Muscle layer of duodenum (tissue), 2 donors: Measurements from ENCODE around the gene PCK2.
A peak's percentile ranks its signal among the peaks of the same experiment; 100 is the strongest.

Source experiments
- H3K27ac ChIP-seq: one replicate; pipeline ENCODE4 v1.7.0; 2013; ENCODE audit warnings: mild to moderate bottlenecking, low read length
- H3K27me3 ChIP-seq: one replicate; pipeline ENCODE4 v1.7.0; 2013; ENCODE audit warnings: low read depth, mild to moderate bottlenecking, control low read depth, low read length
- H3K36me3 ChIP-seq, 2 donors: one replicate each; pipeline ENCODE4 v1.7.0; 2013; ENCODE audit warnings: low read length in 2 of 2, control low read depth in 1 of 2, mild to moderate bottlenecking in 1 of 2; ENCODE audit not compliant: insufficient read depth in 2 of 2, control insufficient read depth in 1 of 2
- H3K4me1 ChIP-seq, 2 donors: one replicate each; pipeline ENCODE4 v1.7.0; 2013; ENCODE audit warnings: low read length in 2 of 2, mild to moderate bottlenecking in 2 of 2, control low read depth in 1 of 2, moderate library complexity in 1 of 2; ENCODE audit not compliant: insufficient read depth in 2 of 2, control insufficient read depth in 1 of 2
- H3K4me3 ChIP-seq, 2 donors: one replicate each; pipeline ENCODE4 v1.7.0; 2013; ENCODE audit warnings: low read length in 2 of 2, low read depth in 1 of 2, mild to moderate bottlenecking in 1 of 2
- H3K9me3 ChIP-seq, 2 donors: one replicate each; pipeline ENCODE4 v1.7.0; 2013; ENCODE audit warnings: low read length in 2 of 2, control low read depth in 1 of 2, mild to moderate bottlenecking in 1 of 2; ENCODE audit not compliant: control insufficient read depth in 1 of 2
- donor health status: healthy.

Gene PCK2

DNA sequence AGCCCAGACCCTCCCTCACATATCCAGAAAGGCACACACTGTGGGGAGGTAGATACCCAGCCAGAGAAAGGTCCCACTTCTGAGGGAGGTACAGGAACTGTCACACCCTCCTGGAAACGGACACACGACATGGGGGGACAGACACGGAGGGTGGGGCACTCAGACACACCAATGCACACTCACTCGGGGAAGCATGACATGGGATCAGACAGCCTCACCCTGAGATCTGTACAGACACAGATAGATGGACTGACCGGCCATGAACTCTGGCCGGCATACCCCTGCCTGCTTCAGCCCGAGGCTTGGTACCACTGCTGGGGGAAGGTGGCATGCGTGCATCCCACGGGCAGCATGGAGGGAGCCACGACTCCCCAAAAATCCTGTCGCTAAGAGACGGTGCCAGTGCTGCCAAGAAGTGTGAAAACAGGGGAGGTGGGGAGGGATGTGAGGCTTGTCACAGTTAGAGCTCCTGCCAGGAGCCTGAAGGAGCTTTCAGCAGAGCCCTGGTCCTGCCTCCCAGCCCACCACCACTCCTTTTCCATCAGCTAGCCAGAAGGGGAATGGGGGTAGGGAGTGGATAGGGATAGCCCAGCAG is 22.2 kb upstream of the PCK2 start:
- Histone ChIP-seq H3K4me1 (peaks cover 0 to 7% of the 10 kb centered on the region in 2 donors), H3K27ac (no peak overlapping the region), H3K27me3 (no peaks in the 10 kb centered on the region)

DNA sequence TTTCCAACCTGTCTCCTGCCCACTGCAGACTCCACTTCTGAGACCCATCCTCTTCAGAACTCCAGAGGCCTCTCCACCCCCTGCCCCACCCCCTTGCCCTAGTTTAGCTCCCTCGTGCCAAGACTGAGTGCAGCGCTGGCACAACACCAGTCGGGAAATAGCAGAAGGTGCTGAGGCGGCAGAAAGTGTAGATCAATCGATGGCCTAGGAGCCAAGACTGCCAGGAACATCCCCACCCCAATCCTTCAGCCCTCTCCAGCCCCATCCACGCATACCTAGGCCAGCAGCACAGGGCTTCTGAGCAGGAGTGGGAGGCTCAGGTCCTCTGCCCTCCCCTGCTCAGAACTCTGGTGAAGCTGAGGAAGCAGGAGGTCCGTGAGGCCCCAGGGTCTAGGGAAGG is 21.7 kb upstream of the PCK2 start:
- H3K36me3 ChIP-seq = no peaks in the 10 kb centered on the region
- no peaks in the 10 kb centered on the region for H3K27me3 ChIP-seq
- peaks cover 0 to 7% of the 10 kb centered on the region in 2 donors for H3K4me1 ChIP-seq
- H3K4me3 ChIP-seq = no peak overlapping the region
- no peak overlapping the region for H3K27ac ChIP-seq
- no peaks in the 10 kb centered on the region for H3K9me3 ChIP-seq

More for the DNA sequence above, 22.2 kb upstream of the PCK2 start:
- H3K4me3 ChIP-seq = no peak overlapping the region
- no peaks in the 10 kb centered on the region for H3K9me3 ChIP-seq
- H3K36me3 ChIP-seq = no peaks in the 10 kb centered on the region

DNA sequence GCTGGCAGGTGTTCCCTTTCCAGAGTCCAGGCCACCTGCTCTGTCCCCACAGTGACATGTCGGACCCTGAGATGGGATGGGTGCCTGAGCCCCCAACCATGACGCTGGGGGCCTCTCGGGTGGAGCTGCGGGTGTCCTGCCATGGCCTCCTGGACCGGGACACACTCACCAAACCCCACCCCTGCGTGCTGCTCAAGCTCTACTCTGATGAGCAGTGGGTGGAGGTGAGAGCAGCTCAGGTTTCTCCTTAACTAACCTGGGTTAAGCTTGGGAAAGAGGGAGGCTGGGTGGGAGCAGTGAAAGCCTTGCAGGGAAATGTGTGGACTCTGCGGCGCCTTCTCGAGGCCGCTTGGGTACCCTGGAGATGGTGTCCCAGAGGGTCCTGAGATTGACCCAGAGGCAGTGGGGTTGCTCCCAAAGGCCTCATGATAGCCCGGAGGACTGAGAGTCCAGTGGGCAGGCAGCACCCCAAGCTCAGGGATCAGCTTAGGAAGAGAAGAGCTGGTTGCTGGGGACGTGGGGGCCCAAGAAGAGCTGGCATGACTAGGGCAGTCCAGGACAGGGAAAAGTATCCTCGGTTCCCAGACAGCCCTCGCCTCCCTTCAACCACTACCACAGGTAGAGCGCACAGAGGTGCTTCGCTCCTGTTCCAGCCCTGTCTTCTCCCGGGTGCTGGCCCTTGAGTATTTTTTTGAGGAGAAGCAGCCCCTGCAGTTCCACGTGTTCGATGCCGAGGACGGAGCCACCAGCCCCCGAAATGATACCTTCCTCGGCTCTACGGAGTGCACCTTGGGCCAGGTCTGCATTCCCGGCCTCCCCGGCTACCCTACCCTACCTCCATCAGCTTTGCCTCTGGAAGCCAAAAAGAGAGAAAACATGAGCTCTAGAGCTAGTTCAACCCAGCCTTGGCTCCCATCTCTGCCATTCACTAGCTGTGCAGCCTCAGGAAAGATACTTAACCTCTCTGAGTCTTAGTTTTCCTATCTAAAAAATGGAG is 20.9 kb upstream of the PCK2 start:
- no peak overlapping the region for H3K4me3 ChIP-seq
- no peaks in the 10 kb centered on the region for H3K36me3 ChIP-seq
- no peak overlapping the region for H3K27ac ChIP-seq
- H3K27me3 ChIP-seq = no peaks in the 10 kb centered on the region
- peaks cover 0 to 7% of the 10 kb centered on the region in 2 donors for H3K4me1 ChIP-seq
- H3K9me3 ChIP-seq = no peaks in the 10 kb centered on the region

DNA sequence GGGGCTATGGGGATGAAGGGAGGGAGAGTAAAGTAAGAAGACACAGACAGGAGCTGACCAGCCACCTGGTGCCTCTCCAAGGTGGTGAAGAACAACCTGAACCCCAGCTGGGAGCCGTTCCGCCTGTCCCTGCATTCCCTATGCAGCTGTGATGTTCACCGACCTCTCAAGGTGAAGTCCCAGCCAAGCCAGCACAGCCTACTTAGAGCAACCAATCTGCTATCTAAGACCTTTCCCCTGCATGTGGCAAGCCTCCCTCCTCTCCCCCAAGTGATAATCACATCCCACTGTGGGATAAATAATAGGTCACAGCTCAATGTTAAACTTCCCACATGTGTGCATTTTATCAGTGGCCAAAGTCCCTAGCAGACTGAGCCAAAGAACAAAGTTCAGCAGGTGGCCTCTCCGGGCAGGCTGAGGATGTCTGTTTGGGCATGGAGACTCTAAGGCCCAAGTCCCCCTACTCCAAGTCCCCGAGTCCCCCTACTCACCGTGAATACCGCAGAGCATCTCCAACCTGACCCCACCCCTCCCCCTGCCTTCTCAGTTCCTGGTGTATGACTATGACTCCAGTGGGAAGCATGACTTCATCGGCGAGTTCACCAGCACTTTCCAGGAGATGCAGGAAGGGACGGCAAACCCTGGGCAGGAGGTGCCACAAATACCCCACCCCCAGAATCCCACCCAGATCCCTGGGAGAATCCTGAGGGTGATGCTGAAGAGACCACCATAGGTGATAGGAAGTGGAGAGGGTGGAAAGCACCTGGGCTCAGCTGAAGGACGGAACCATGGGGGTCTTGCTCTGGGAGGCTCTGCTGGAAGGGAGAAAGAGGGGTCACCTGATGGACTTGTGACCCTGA is 19.3 kb upstream of the PCK2 start:
- Histone ChIP-seq H3K36me3 (no peaks in the 10 kb centered on the region), H3K27me3 (no peaks in the 10 kb centered on the region), H3K9me3 (no peaks in the 10 kb centered on the region), H3K4me3 (no peak overlapping the region), H3K4me1 (peaks cover 0 to 7% of the 10 kb centered on the region in 2 donors), H3K27ac (peak overlapping the region; percentile 14)

DNA sequence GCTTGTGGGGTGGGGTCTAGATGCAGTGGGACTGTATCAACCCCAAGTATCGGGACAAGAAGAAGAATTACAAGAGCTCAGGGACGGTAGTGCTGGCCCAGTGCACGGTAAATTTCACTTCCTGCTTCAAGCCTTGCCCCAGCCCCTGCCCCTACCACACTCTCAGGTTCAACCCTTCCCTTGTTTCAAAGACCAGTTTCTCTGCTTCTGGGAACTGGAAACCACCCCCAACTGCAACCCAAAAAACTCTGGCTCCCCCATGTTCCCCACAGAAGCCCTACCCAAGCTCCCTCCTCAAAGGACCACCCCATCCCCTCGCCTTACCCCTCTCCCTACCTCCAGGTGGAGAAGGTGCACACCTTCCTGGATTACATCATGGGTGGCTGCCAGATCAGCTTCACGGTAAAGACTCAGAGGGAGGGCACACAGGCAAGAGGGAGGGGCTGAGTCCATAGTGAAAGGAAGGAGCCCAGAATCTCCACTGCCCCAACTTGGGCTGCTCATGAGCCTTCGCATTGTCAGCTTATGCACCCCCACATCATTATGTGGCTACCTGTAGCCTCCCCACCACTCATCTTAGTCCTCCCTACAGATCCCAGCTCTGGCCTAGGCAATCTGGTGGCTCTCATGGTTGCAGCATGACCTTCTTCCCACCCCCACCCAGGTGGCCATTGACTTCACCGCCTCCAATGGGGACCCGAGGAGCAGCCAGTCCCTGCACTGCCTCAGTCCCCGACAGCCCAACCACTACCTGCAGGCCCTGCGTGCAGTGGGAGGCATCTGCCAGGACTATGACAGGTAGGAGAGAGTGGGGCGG is 18.4 kb upstream of the PCK2 start:
- Histone ChIP-seq H3K36me3 (no peaks in the 10 kb centered on the region), H3K9me3 (no peaks in the 10 kb centered on the region), H3K4me1 (peaks cover 2 to 11% of the 10 kb centered on the region in 2 donors), H3K27me3 (no peaks in the 10 kb centered on the region), H3K4me3 (no peak overlapping the region), H3K27ac (no peak overlapping the region)

DNA sequence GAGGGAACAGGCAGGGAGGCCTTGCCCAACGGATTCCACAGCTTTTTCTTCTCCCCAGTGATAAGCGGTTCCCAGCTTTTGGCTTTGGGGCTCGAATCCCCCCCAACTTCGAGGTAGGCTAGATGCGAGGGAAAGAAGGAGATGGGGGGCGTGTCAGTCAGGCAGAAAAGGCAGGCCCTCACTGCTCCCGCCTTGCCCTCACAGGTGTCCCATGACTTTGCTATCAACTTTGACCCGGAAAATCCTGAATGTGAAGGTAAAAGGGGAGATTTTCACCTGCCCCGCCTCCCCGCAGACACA is 17.9 kb upstream of the PCK2 start:
- peaks cover 4 to 13% of the 10 kb centered on the region in 2 donors for H3K4me1 ChIP-seq
- H3K9me3 ChIP-seq = no peaks in the 10 kb centered on the region
- no peak overlapping the region for H3K27ac ChIP-seq
- no peaks in the 10 kb centered on the region for H3K36me3 ChIP-seq
- H3K4me3 ChIP-seq = no peak overlapping the region
- H3K27me3 ChIP-seq = no peaks in the 10 kb centered on the region

DNA sequence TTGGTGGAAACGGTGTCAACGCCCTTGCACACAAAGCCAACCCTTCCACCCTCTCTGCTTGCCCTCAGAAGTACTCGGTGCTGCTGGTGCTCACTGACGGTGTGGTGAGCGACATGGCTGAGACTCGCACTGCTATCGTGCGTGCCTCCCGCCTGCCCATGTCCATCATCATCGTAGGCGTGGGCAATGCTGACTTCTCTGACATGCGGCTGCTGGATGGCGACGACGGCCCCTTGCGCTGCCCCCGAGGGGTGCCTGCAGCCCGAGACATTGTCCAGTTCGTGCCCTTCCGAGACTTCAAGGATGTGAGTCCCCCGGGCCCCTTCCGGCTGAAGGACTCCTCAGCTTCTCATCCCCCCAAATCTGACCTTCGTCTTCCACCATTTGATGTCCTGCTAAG is 17.0 kb upstream of the PCK2 start:
- H3K27me3 ChIP-seq = no peaks in the 10 kb centered on the region
- no peaks in the 10 kb centered on the region for H3K36me3 ChIP-seq
- H3K4me3 ChIP-seq = no peak overlapping the region
- no peaks in the 10 kb centered on the region for H3K9me3 ChIP-seq
- peaks cover 4 to 11% of the 10 kb centered on the region in 2 donors for H3K4me1 ChIP-seq
- H3K27ac ChIP-seq = no peak overlapping the region

DNA sequence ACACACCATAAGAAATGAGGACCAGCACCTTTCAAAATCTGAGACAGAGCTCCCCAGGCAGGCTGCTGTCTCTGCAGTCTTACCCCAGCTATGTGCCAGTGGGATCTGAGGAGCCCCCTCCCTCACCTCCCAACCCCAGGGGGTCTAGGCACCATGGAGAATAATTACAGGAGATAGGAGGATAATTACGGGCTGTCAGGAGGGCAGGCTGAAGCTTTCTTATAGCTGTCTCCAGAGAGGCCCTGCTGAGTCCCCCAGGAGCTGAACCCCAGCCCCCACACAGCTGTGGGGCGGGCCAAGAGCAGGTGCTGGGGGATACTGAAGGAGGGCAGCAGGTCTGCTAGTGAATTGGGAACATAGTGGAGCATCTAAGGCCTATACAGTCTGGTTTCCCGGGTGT is 16.0 kb upstream of the PCK2 start:
- Histone ChIP-seq H3K27me3 (no peaks in the 10 kb centered on the region), H3K9me3 (no peaks in the 10 kb centered on the region), H3K4me1 (peaks cover 4 to 11% of the 10 kb centered on the region in 2 donors), H3K4me3 (no peak overlapping the region), H3K27ac (no peak overlapping the region), H3K36me3 (no peaks in the 10 kb centered on the region)

DNA sequence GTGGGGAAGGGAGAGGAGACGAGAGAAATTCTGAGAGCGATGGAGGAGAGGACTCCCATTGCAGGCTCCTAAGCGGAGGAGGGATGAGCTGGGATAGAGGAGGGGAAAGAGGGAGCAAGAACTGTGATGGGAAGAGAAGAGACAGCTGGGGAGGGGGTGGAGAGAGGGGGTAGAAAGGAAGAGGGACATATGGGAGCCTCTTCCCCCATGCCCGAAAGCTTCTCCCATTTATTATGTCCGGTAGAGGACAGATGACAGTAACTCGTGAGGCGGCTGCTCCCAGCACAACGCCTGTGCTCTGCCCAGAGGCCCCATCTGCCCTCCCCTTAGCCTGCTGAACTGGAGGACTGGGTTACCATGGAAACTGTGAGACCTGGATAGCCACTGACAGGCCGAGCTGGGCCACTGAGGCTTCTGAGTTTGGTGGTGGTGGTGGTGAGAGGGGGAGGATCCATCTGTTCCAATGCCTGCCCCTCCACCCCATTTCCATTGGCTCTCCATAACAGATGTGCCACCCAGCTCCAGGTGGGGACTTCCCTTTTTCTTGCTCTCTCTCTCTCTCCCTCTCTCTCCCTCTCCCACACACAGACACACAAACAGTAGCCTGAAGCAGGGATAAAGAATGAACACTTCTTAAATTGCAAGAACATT is 14.5 kb upstream of the PCK2 start:
- Histone ChIP-seq H3K4me3 (no peak overlapping the region), H3K9me3 (no peaks in the 10 kb centered on the region), H3K27me3 (no peaks in the 10 kb centered on the region), H3K4me1 (peaks cover 4 to 11% of the 10 kb centered on the region in 2 donors), H3K27ac (no peak overlapping the region), H3K36me3 (no peaks in the 10 kb centered on the region)

DNA sequence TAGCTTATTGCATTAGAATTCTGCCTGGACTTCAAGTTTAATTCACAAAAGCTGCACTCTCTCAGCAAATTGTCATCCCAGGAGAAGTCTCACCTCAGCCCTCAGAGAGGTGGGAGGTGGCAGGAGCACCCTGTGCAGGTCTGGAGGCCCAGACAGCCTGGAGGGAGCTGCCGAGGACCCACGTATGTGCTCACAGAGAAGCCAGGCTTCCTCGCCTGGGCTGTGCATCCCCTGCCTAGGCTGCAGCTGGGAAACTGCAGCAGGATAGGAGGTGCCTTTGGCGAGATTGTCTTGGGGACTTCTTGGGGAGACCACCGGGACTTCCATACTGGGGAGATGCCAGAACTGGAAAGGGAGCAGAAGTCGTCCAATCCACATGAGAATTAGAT is 14.0 kb upstream of the PCK2 start:
- H3K9me3 ChIP-seq = no peaks in the 10 kb centered on the region
- H3K27ac ChIP-seq = no peak overlapping the region
- no peaks in the 10 kb centered on the region for H3K36me3 ChIP-seq
- H3K4me1 ChIP-seq = peaks cover 4 to 11% of the 10 kb centered on the region in 2 donors
- no peaks in the 10 kb centered on the region for H3K27me3 ChIP-seq
- H3K4me3 ChIP-seq = no peak overlapping the region
